Mesendoderm (in vitro differentiated cells): Measurements from ENCODE around the gene CACTIN.
"Not testable (repeated sequence)": the region's sequence is repeated elsewhere in the genome, so short reads cannot be mapped to it uniquely, and the experiment has no call there.

Experiments
- DNase-seq: peaks from one replicate; pipeline ENCODE4 v3.0.0; 2013
- H2AK5ac ChIP-seq: 2 replicates; pipeline ENCODE4 v1.6.1; 2013; ENCODE audit warnings: low read length, inconsistent platforms
- H2BK120ac ChIP-seq: 2 replicates; pipeline ENCODE4 v1.6.1; 2013; ENCODE audit warnings: low read depth, mild to moderate bottlenecking, low read length, moderate library complexity, mixed read lengths
- H2BK15ac ChIP-seq: replicated peaks from 2 replicates; pipeline ENCODE4 v1.6.1; 2013; ENCODE audit warnings: low read depth, mild to moderate bottlenecking, moderate library complexity
- H2BK5ac ChIP-seq: 2 replicates; pipeline ENCODE4 v1.6.1; 2013; ENCODE audit warnings: low read length, inconsistent platforms
- H3K18ac ChIP-seq: 2 replicates; pipeline ENCODE4 v1.6.1; 2013; ENCODE audit warnings: mild to moderate bottlenecking, low read length, mixed read lengths
- H3K23ac ChIP-seq: one replicate; pipeline ENCODE4 v1.6.1; 2013; ENCODE audit warnings: low read length
- H3K27ac ChIP-seq: 2 replicates; pipeline ENCODE4 v1.5.1; 2013; ENCODE audit warnings: low read depth, mild to moderate bottlenecking, inconsistent platforms, low read length, moderate library complexity
- H3K27me3 ChIP-seq: 2 replicates; pipeline ENCODE4 v1.6.1; 2013; ENCODE audit warnings: low read length, control low read depth, mild to moderate bottlenecking, inconsistent platforms; ENCODE audit not compliant: insufficient read depth, poor library complexity
- H3K36me3 ChIP-seq: 2 replicates; pipeline ENCODE4 v1.6.1; 2013; ENCODE audit warnings: low read length, inconsistent platforms; ENCODE audit not compliant: control insufficient read depth, insufficient read depth
- H3K4ac ChIP-seq: one replicate; pipeline ENCODE4 v1.6.1; 2013; ENCODE audit warnings: low read depth, mild to moderate bottlenecking, low read length, moderate library complexity
- H3K4me1 ChIP-seq: 2 replicates; pipeline ENCODE4 v1.6.1; 2013; ENCODE audit warnings: low read depth, low read length, inconsistent platforms; ENCODE audit not compliant: control insufficient read depth
- H3K4me2 ChIP-seq: 2 replicates; pipeline ENCODE4 v1.6.1; 2013; ENCODE audit warnings: low read length
- H3K4me3 ChIP-seq: 2 replicates; pipeline ENCODE4 v1.5.1; 2013; ENCODE audit warnings: mild to moderate bottlenecking, low read length
- H3K56ac ChIP-seq: one replicate; pipeline ENCODE4 v1.6.1; 2013; ENCODE audit warnings: low read length
- H3K79me1 ChIP-seq: 2 replicates; pipeline ENCODE4 v1.6.1; 2013; ENCODE audit warnings: low read length, inconsistent platforms
- H3K79me2 ChIP-seq: 2 replicates; pipeline ENCODE4 v1.6.1; 2013; ENCODE audit warnings: mild to moderate bottlenecking, low read length; ENCODE audit not compliant: control insufficient read depth, insufficient read depth
- H3K9ac ChIP-seq: 2 replicates; pipeline ENCODE4 v1.6.1; 2013; ENCODE audit warnings: low read length, inconsistent platforms
- H4K5ac ChIP-seq: one replicate; pipeline ENCODE4 v1.6.1; 2013; ENCODE audit warnings: low read length
- H4K8ac ChIP-seq: one replicate; pipeline ENCODE4 v1.6.1; 2013; ENCODE audit warnings: low read depth, mild to moderate bottlenecking, control low read depth, low read length, moderate library complexity
- WGBS: extraction: QIAGEN DNeasy Blood & Tissue Kit; methylation state at CpG from one replicate; pipeline ENCODE4 v1.1.7; 2013; ENCODE audit warnings: low lambda C conversion rate, missing lambda C conversion rate; ENCODE audit not compliant: insufficient coverage; ENCODE audit errors: extremely low coverage; 5-methylcytosine and 5-hydroxymethylcytosine counted together

CACTIN gene

DNA sequence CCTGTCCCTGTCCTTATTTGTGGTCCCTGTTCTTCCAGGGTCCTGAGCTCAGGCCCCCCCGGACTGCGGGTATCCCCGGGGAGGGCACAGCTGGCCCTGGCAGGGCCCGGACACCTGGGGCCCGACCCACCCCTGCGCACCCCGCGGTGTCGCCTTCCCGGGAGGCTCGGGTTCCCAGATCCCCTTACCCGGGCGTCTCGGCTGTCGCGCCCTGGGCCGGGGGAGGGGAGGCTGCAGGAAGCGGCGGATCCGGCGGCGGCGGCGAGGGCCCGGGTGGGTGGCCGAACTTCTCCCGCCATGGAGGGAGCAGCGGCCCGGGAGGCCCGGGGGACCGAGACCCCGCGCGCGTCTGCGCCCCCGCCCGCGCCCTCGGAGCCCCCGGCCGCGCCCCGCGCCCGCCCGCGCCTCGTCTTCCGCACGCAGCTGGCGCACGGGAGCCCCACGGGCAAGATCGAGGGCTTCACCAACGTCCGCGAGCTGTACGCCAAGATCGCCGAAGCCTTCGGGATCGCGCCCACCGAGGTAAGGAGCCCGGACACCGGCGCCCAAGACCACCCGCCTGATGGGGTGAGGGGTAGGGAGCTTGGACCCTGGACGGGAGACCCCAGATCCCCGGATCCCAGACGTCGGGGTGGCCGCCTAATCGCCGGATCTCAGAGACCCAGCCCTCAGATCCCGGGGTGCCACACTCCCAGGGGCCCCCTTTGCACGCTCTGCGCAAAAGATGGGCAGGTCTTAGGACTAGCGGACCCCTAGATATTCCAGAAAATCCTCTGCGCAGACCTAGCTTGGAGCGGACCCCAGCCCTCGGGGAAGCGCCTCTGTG, 41.1 kb downstream of the CACTIN start, which contains the start of gene GIPC3:
TSS of gene GIPC3 (plus strand) at position 178 of the 826 bp plus-strand sequence. CDS start at position 298, 120 bp downstream.
- Histone ChIP-seq H3K36me3 (no peaks in the 10 kb centered on the region), H4K5ac (no peak within 1 kb of the TSS), H3K4me2 (no peak within 1 kb of the TSS), H3K4me1 (no peaks in the 10 kb centered on the region), H3K79me1 (no peaks in the 10 kb centered on the region), H3K18ac (peak within 1 kb of the TSS; percentile 77), H3K9ac (peak within 1 kb of the TSS; percentile 1), H4K8ac (no peak within 1 kb of the TSS), H3K56ac (peak within 1 kb of the TSS; percentile 65), H3K4ac (no peak within 1 kb of the TSS), H3K27ac (no peak within 1 kb of the TSS), H2BK120ac (no peak within 1 kb of the TSS), H3K79me2 (no peaks in the 10 kb centered on the region), H3K4me3 (no peak within 1 kb of the TSS), H2BK15ac (no peak within 1 kb of the TSS), H3K27me3 (peaks cover 5% of the 10 kb centered on the region), H2BK5ac (no peak within 1 kb of the TSS), H2AK5ac (no peak within 1 kb of the TSS), H3K23ac (no peak within 1 kb of the TSS)
- DNase-seq = no peak
- WGBS = no CpG with 5 or more reads among the region's 84 CpGs

DNA sequence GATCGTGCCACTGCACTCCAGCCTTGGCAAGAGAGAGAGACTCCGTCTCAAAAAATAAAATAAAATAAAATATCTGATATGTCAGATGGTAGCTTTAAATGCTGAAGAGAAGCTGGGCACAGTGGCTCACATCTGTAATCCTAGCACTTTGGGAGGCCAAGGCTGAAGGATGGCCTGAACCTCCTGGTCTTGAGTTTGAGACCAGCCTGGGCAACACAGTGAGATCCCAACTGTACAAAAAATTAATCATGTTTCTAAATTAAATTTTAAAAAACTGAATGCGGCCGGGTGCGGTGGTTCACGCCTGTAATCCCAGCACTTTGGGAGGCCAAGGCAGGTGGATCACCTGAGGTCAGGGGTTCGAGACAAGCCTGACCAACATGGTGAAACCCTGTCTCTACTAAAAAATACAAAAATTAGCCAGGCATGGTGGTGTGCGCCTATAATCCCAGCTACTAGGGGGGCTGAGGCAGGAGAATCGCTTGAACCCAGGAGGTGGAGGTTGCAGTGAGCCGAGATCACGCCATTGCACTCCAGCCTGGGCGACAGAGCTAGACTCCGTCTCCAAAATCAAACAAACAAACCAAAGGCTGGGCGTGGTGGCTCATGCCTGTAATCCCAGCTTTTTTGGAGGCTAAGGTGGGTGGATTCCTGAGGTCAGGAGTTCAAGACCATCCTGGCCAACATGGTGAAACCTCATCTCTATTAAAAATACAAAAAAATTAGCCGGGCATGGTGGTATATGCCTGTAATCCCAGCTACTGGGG, 42.4 kb downstream of the CACTIN start:
- H3K4me3 ChIP-seq, H3K79me1 ChIP-seq, H3K27me3 ChIP-seq, H3K4me1 ChIP-seq, H2BK15ac ChIP-seq, H3K79me2 ChIP-seq, H2BK120ac ChIP-seq, H4K5ac ChIP-seq, H2BK5ac ChIP-seq, H3K4ac ChIP-seq, DNase-seq, H3K27ac ChIP-seq, H3K4me2 ChIP-seq, H4K8ac ChIP-seq, H3K56ac ChIP-seq, H2AK5ac ChIP-seq, H3K9ac ChIP-seq, H3K23ac ChIP-seq, H3K18ac ChIP-seq, H3K36me3 ChIP-seq: not testable (repeated sequence)
- no CpG with 5 or more reads among the region's 15 CpGs for WGBS

DNA sequence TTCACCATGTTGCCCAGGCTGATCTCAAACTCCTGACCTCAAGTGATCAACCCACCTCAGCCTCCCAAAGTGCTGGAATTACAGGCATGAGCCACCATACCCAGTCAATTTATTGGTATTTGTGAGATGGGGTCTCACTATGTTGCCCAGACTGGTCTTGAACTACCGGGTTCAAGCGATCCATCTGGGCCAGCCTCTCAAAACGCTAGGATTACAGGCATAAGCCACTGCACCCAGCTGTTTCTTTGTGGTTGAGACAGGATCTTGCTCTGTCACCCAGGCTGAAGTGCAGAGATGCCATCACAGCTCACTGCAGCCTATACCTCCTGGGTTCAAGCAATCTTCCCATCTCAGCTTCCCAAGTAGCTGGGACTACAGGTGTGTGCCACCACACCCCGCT, 44.8 kb downstream of the CACTIN start:
- H3K4me3 ChIP-seq, H3K79me2 ChIP-seq, H2AK5ac ChIP-seq, H2BK5ac ChIP-seq, H3K27me3 ChIP-seq, H3K56ac ChIP-seq, H3K79me1 ChIP-seq, H3K4me2 ChIP-seq, H4K5ac ChIP-seq, H4K8ac ChIP-seq, H3K4me1 ChIP-seq, DNase-seq, H3K23ac ChIP-seq, H3K27ac ChIP-seq, H2BK15ac ChIP-seq, H3K36me3 ChIP-seq, H3K4ac ChIP-seq, H3K9ac ChIP-seq, H2BK120ac ChIP-seq, H3K18ac ChIP-seq: not testable (repeated sequence)
- no CpG with 5 or more reads among the region's 4 CpGs for WGBS

- no peak overlapping the region for H3K18ac ChIP-seq
- H3K79me1 ChIP-seq = no peaks in the 10 kb centered on the region
- peaks cover 4% of the 10 kb centered on the region for H3K4me1 ChIP-seq
- no peak overlapping the region for H2AK5ac ChIP-seq
- H2BK15ac ChIP-seq = no peak overlapping the region
- no peaks in the 10 kb centered on the region for H3K79me2 ChIP-seq
- no peak overlapping the region for H3K4me2 ChIP-seq
- H3K4ac ChIP-seq = no peak overlapping the region
- H3K9ac ChIP-seq = no peak overlapping the region
- H3K36me3 ChIP-seq = no peaks in the 10 kb centered on the region
- no peak overlapping the region for H2BK120ac ChIP-seq
- H3K27ac ChIP-seq = no peak overlapping the region
- H4K5ac ChIP-seq = no peak overlapping the region
- H2BK5ac ChIP-seq = no peak overlapping the region
- H3K23ac ChIP-seq = no peak overlapping the region
- H3K4me3 ChIP-seq = no peak overlapping the region
- no peak overlapping the region for H3K56ac ChIP-seq
- no peak overlapping the region for H4K8ac ChIP-seq
- no CpG with 5 or more reads among the region's 11 CpGs for WGBS
- H3K27me3 ChIP-seq = peaks cover 2% of the 10 kb centered on the region
- DNase-seq = no peak
Observed at GRCh38 chr19:3580156-3580934, 46.2 kb downstream of the CACTIN start.

- no peak overlapping the region for H2BK5ac ChIP-seq
- WGBS = no CpG with 5 or more reads among the region's 17 CpGs
Observed at GRCh38 chr19:3578390-3578789, 48.2 kb downstream of the CACTIN start.

More at GRCh38 chr19:3578390-3578789, 48.2 kb downstream of the CACTIN start:
- H3K79me2 ChIP-seq = no peaks in the 10 kb centered on the region
- H3K4ac ChIP-seq = no peak overlapping the region
- H3K56ac ChIP-seq = no peak overlapping the region
- H3K9ac ChIP-seq = no peak overlapping the region
- DNase-seq = no peak
- no peak overlapping the region for H2BK120ac ChIP-seq
- peaks cover 4% of the 10 kb centered on the region for H3K4me1 ChIP-seq
- H4K8ac ChIP-seq = no peak overlapping the region
- no peak overlapping the region for H3K4me3 ChIP-seq
- no peak overlapping the region for H3K18ac ChIP-seq
- H3K4me2 ChIP-seq = no peak overlapping the region
- no peaks in the 10 kb centered on the region for H3K36me3 ChIP-seq
- H3K23ac ChIP-seq = no peak overlapping the region
- H4K5ac ChIP-seq = no peak overlapping the region
- no peaks in the 10 kb centered on the region for H3K27me3 ChIP-seq
- H2BK15ac ChIP-seq = no peak overlapping the region
- H3K27ac ChIP-seq = no peak overlapping the region
- no peaks in the 10 kb centered on the region for H3K79me1 ChIP-seq
- H2AK5ac ChIP-seq = no peak overlapping the region
